ENCODE data around the gene KCND2.
A peak's percentile ranks its signal among the peaks of the same experiment; 100 is the strongest.

KCND2 gene

GRCh38 chr7:120311028-120311788, 38.2 kb downstream of the KCND2 start:
- DNase-seq: no peak

GRCh38 chr7:120320218-120320961, 47.4 kb downstream of the KCND2 start:
- DNase-seq: no peak

GRCh38 chr7:120327054-120327453, 54.1 kb downstream of the KCND2 start:
- DNase-seq: no peak

- DNase-seq: no peak
Observed at GRCh38 chr7:120332433-120332832, 59.5 kb downstream of the KCND2 start.

- DNase-seq: no peak
Observed at GRCh38 chr7:120334475-120334874, 61.5 kb downstream of the KCND2 start.

- DNase-seq: peak in 1 of 2 experiments; percentile 21
Observed at GRCh38 chr7:120337308-120337907, 64.4 kb downstream of the KCND2 start.

- DNase-seq: no peak
Observed at GRCh38 chr7:120344276-120344675, 71.3 kb downstream of the KCND2 start.

- DNase-seq: no peak
Observed at GRCh38 chr7:120353171-120353570, 80.2 kb downstream of the KCND2 start.

- DNase-seq: no peak
Observed at GRCh38 chr7:120360918-120361317, 87.9 kb downstream of the KCND2 start.

- no peak for DNase-seq
Observed at GRCh38 chr7:120363414-120363813, 90.4 kb downstream of the KCND2 start.

GRCh38 chr7:120370954-120371353, 98.0 kb downstream of the KCND2 start:
- no peak for DNase-seq

GRCh38 chr7:120373174-120373573, 100.2 kb downstream of the KCND2 start:
- DNase-seq: no peak

GRCh38 chr7:120394595-120394994, 121.6 kb downstream of the KCND2 start:
- no peak for DNase-seq

- DNase-seq: peak; percentile 40 to 60
Observed at GRCh38 chr7:120395526-120396019, 122.6 kb downstream of the KCND2 start.

- DNase-seq: no peak
Observed at GRCh38 chr7:120398284-120399000, 125.5 kb downstream of the KCND2 start.

- no peak for DNase-seq
Observed at GRCh38 chr7:120400806-120401455, 128.0 kb downstream of the KCND2 start.

GRCh38 chr7:120402079-120402767, 129.2 kb downstream of the KCND2 start:
- DNase-seq: no peak

- DNase-seq: no peak
Observed at GRCh38 chr7:120402801-120403200, 129.8 kb downstream of the KCND2 start.

GRCh38 chr7:120404042-120404441, 131.1 kb downstream of the KCND2 start:
- no peak for DNase-seq

- DNase-seq: no peak
Observed at GRCh38 chr7:120405652-120406051, 132.7 kb downstream of the KCND2 start.

- DNase-seq: no peak
Observed at GRCh38 chr7:120407010-120407409, 134.0 kb downstream of the KCND2 start.
